DOHH2 (cell line): ENCODE data around the gene GNLY.

Experiments used
- CTCF ChIP-seq: fragments of 200-600 bp; sonication (generic); IDR thresholded peaks from one replicate; pipeline ENCODE4 v1.5.1; 2014; ENCODE audit warnings: antibody characterized with exemption, mild to moderate bottlenecking, low read depth, low read length; ENCODE audit not compliant: poor library complexity, severe bottlenecking
- EZH2phosphoT487 ChIP-seq: fragments of 200-600 bp; sonication (generic); IDR thresholded peaks from 2 replicates; pipeline ENCODE4 v1.6.1; 2017; ENCODE audit warnings: borderline replicate concordance, mild to moderate bottlenecking, antibody characterized with exemption, low read length, moderate library complexity, mixed read lengths

GRCh38 chr2:85662899-85663593 is 31.1 kb upstream of the GNLY start:
- TF ChIP-seq CTCF (no peak), EZH2phosphoT487 (no peak)
